Thoracic aorta (tissue), 2 donors: ENCODE results near the gene RGL1. TPM values are rescaled to one million over a fixed set of nuclear protein-coding genes. Genes with fewer than 3 reads are reported as not detected.

Source experiments
- ATAC-seq: fragments of 150-250 bp; one replicate; pipeline ENCODE4 v1.8.0; 2017; ENCODE audit warnings: low read depth; ENCODE audit not compliant: insufficient number of reproducible peaks, low FRiP score
- DNase-seq: peaks from one replicate; pipeline ENCODE4 v3.0.0-alpha.2; 2020; ENCODE audit warnings: low spot score
- H3K27ac ChIP-seq, 2 donors: fragments of 200-600 bp; sonication (generic); 1 replicate in 1 of 2; 2 replicates in 1 of 2; pipeline ENCODE4 v1.5.1; 2016; ENCODE audit warnings: mild to moderate bottlenecking in 2 of 2, moderate library complexity in 2 of 2
- H3K27me3 ChIP-seq: fragments of 200-600 bp; sonication (generic); replicated peaks from 2 replicates; pipeline ENCODE4 v1.6.0; 2016; ENCODE audit warnings: mild to moderate bottlenecking; ENCODE audit not compliant: insufficient read depth
- H3K36me3 ChIP-seq: fragments of 200-600 bp; sonication (generic); one replicate; pipeline ENCODE4 v1.5.1; 2016
- H3K4me1 ChIP-seq, 2 donors: fragments of 200-600 bp; sonication (generic); 1 replicate in 1 of 2; 2 replicates in 1 of 2; pipeline versions ENCODE4 v1.5.1 to v1.6.0; 2016; ENCODE audit warnings: low read depth in 2 of 2, mild to moderate bottlenecking in 1 of 2; ENCODE audit not compliant: control insufficient read depth in 1 of 2
- H3K4me3 ChIP-seq: fragments of 200-600 bp; sonication (generic); 2 replicates; pipeline ENCODE4 v1.5.1; 2016; ENCODE audit warnings: mild to moderate bottlenecking
- H3K9me3 ChIP-seq: fragments of 200-600 bp; sonication (generic); 2 replicates; pipeline ENCODE4 v1.5.1; 2016
- CTCF ChIP-seq: fragments of 200-600 bp; sonication (generic); IDR thresholded peaks from one replicate; pipeline ENCODE4 v1.5.1; 2019; ENCODE audit warnings: antibody characterized with exemption
- total RNA-seq, 2 donors: library from RNA; depleted of rRNA; stranded (reverse); fragments of >200 nt; gene quantifications; one replicate each; pipeline versions ENCODE4 v1.1.0 to v1.2.3, GENCODE V29; 2016

RGL1 gene
- total RNA-seq, 2 donors from 2014 or later = 27.6 to 35.7 TPM

GRCh38 chr1:183844806-183845205 is 39.9 kb downstream of the RGL1 start:
- Histone ChIP-seq H3K27me3 (no peaks in the 10 kb centered on the region), H3K27ac (no peak overlapping the region), H3K4me3 (no peak overlapping the region), H3K36me3 (no peaks in the 10 kb centered on the region), H3K4me1 (peaks cover 15 to 21% of the 10 kb centered on the region in 2 donors), H3K9me3 (no peaks in the 10 kb centered on the region)
- ATAC-seq (no peak), DNase-seq (no peak)
- TF ChIP-seq CTCF = no peak

GRCh38 chr1:183845681-183846080 is 40.8 kb downstream of the RGL1 start:
- no peak for DNase-seq
- no peak for ATAC-seq
- peaks cover 15 to 21% of the 10 kb centered on the region in 2 donors for H3K4me1 ChIP-seq
- H3K9me3 ChIP-seq = no peaks in the 10 kb centered on the region
- H3K27ac ChIP-seq = no peak overlapping the region
- no peak for TF ChIP-seq CTCF
- no peaks in the 10 kb centered on the region for H3K27me3 ChIP-seq
- H3K36me3 ChIP-seq = no peaks in the 10 kb centered on the region
- no peak overlapping the region for H3K4me3 ChIP-seq

- no peak for ATAC-seq
- TF ChIP-seq CTCF = no peak
Observed at GRCh38 chr1:183847641-183848040, 42.7 kb downstream of the RGL1 start.

GRCh38 chr1:183850852-183851251 is 45.9 kb downstream of the RGL1 start:
- Histone ChIP-seq H3K27me3 (no peaks in the 10 kb centered on the region), H3K9me3 (no peaks in the 10 kb centered on the region), H3K4me1 (no peaks in the 10 kb centered on the region), H3K36me3 (no peaks in the 10 kb centered on the region), H3K27ac (no peak overlapping the region), H3K4me3 (no peak overlapping the region)
- ATAC-seq (no peak), DNase-seq (no peak)
- no peak for TF ChIP-seq CTCF

More at GRCh38 chr1:183847641-183848040, 42.7 kb downstream of the RGL1 start:
- no peak for DNase-seq
- Histone ChIP-seq H3K9me3 (no peaks in the 10 kb centered on the region), H3K4me1 (peaks cover 8 to 12% of the 10 kb centered on the region in 2 donors), H3K36me3 (no peaks in the 10 kb centered on the region), H3K27ac (no peak overlapping the region), H3K4me3 (no peak overlapping the region), H3K27me3 (no peaks in the 10 kb centered on the region)

GRCh38 chr1:183859119-183859518 is 54.2 kb downstream of the RGL1 start:
- no peak for DNase-seq
- Histone ChIP-seq H3K27me3 (no peaks in the 10 kb centered on the region), H3K36me3 (no peaks in the 10 kb centered on the region), H3K4me3 (no peak overlapping the region), H3K4me1 (peaks cover 0 to 4% of the 10 kb centered on the region in 2 donors), H3K9me3 (no peaks in the 10 kb centered on the region), H3K27ac (no peak overlapping the region)
- no peak for TF ChIP-seq CTCF
- no peak for ATAC-seq
